SK-N-SH (cell line): ENCODE measurements around the gene JAK1. TPM values are rescaled to one million over a fixed set of nuclear protein-coding genes. Genes with fewer than 3 reads are reported as not detected.

Experiments
- CTCF ChIA-PET: fragments of 300-600, 350-600 bp; formaldehyde crosslinking; extraction: SDS; loops from one replicate; lab custom pipeline; 2021; lab: Yijun Ruan, JAX
- POLR2A ChIA-PET: fragments of 350-600 bp; sonication (Branson Sonifier 250); formaldehyde crosslinking; extraction: SDS; loops from one replicate; lab custom pipeline; 2020; ENCODE audit warnings: antibody characterized with exemption, inconsistent platforms; lab: Yijun Ruan, JAX
- DNase-seq: peaks from one replicate; pipeline ENCODE4 v3.0.0; 2012
- H2AFZ ChIP-seq: fragments of 200-600 bp; sonication (generic); 2 replicates; pipeline ENCODE4 v1.8.1; 2016; ENCODE audit warnings: antibody characterized with exemption, mild to moderate bottlenecking, low read depth
- H3F3A ChIP-seq: fragments of 200-600 bp; sonication (generic); replicated peaks from 2 replicates; pipeline ENCODE3; 2016; ENCODE audit warnings: antibody characterized with exemption, mild to moderate bottlenecking; ENCODE audit not compliant: insufficient read depth
- H3K27ac ChIP-seq, 2 experiments: fragments of 200-500 bp in 1 of 2; fragments of 200-600 bp in 1 of 2; sonication (Bioruptor generic) in 1 of 2; sonication (generic), shearing (Covaris generic) in 1 of 2; 2 replicates each; pipeline versions ENCODE4 v1.5.1 to v1.6.1; 2014 to 2016; ENCODE audit warnings: low read depth in 2 of 2, inconsistent platforms in 1 of 2, low read length in 1 of 2, mild to moderate bottlenecking in 1 of 2, mixed read lengths in 1 of 2
- H3K27me3 ChIP-seq: fragments of 200-600 bp; sonication (generic), shearing (Covaris generic); 2 replicates; pipeline ENCODE4 v1.6.1; 2016; ENCODE audit warnings: mixed run types; ENCODE audit not compliant: insufficient read depth
- H3K36me3 ChIP-seq, 2 experiments: fragments of 200-500 bp in 1 of 2; fragments of 200-600 bp in 1 of 2; sonication (Bioruptor generic) in 1 of 2; sonication (generic) in 1 of 2; replicated peaks in 1 of 2; 2 replicates each; pipeline versions ENCODE3 to v1.5.1; 2014 to 2016; ENCODE audit warnings: low read length in 1 of 2, mild to moderate bottlenecking in 1 of 2; ENCODE audit not compliant: insufficient read depth in 2 of 2, control insufficient read depth in 1 of 2
- H3K4me1 ChIP-seq, 2 experiments: fragments of 200-500 bp in 1 of 2; fragments of 200-600 bp in 1 of 2; sonication (Bioruptor generic) in 1 of 2; sonication (generic), shearing (Covaris generic) in 1 of 2; 2 replicates each; pipeline versions ENCODE4 v1.5.1 to v1.6.1; 2014 to 2016; ENCODE audit warnings: low read depth in 1 of 2, low read length in 1 of 2, mixed run types in 1 of 2; ENCODE audit not compliant: insufficient read depth in 2 of 2, control insufficient read depth in 1 of 2
- H3K4me2 ChIP-seq: fragments of 200-600 bp; sonication (generic), shearing (Covaris generic); 2 replicates; pipeline ENCODE4 v1.6.1; 2017; ENCODE audit warnings: mixed run types
- H3K4me3 ChIP-seq, 2 experiments: fragments of 200-500 bp in 1 of 2; fragments of 200-600 bp in 1 of 2; sonication (Bioruptor generic) in 1 of 2; sonication (generic), shearing (Covaris generic) in 1 of 2; 2 replicates each; pipeline versions ENCODE4 v1.5.1 to v1.8.1; 2014 to 2016; ENCODE audit warnings: low read depth in 2 of 2, inconsistent platforms in 1 of 2, low read length in 1 of 2, mild to moderate bottlenecking in 1 of 2, mixed read lengths in 1 of 2, moderate library complexity in 1 of 2
- H3K79me2 ChIP-seq: fragments of 200-600 bp; sonication (generic); 2 replicates; pipeline ENCODE4 v1.8.1; 2017; ENCODE audit warnings: mild to moderate bottlenecking; ENCODE audit not compliant: insufficient read depth
- H3K9ac ChIP-seq: fragments of 200-600 bp; sonication (generic); 2 replicates; pipeline ENCODE4 v1.6.1; 2017; ENCODE audit warnings: mixed run types
- H3K9me2 ChIP-seq: fragments of 200-600 bp; sonication (generic); 2 replicates; pipeline ENCODE4 v1.6.1; 2017; ENCODE audit warnings: mixed run types
- H3K9me3 ChIP-seq: fragments of 200-600 bp; sonication (generic); 2 replicates; pipeline ENCODE4 v1.6.1; 2017; ENCODE audit warnings: mixed run types, mild to moderate bottlenecking, moderate library complexity
- H4K20me1 ChIP-seq: fragments of 200-600 bp; sonication (generic); 2 replicates; pipeline ENCODE4 v1.6.1; 2017; ENCODE audit warnings: mild to moderate bottlenecking, mixed run types; ENCODE audit not compliant: insufficient read depth
- CHD2 ChIP-seq: fragments of 150-350 bp; IDR thresholded peaks from 2 replicates; pipeline ENCODE4 v1.6.1; 2018; ENCODE audit warnings: low read length; ENCODE audit not compliant: partially characterized antibody
- ELF1 ChIP-seq: IDR thresholded peaks from 2 replicates; pipeline ENCODE4 v1.4.0; 2012
- EZH2phosphoT487 ChIP-seq: fragments of 200-600 bp; sonication (generic); IDR thresholded peaks from 2 replicates; pipeline ENCODE4 v1.6.1; 2017; ENCODE audit warnings: low read depth, mixed run types, mild to moderate bottlenecking, antibody characterized with exemption, moderate library complexity, borderline replicate concordance
- FOSL2 ChIP-seq: IDR thresholded peaks from 2 replicates; pipeline ENCODE4 v1.4.0; 2012; ENCODE audit warnings: low read depth, mild to moderate bottlenecking, moderate library complexity, borderline replicate concordance
- IRF3 ChIP-seq: fragments of 150-350 bp; IDR thresholded peaks from 2 replicates; pipeline ENCODE4 v1.6.1; 2016; ENCODE audit warnings: mild to moderate bottlenecking, low read depth, low read length
- JUND ChIP-seq: IDR thresholded peaks from 2 replicates; pipeline ENCODE4 v1.4.0; 2012
- MEF2A ChIP-seq: IDR thresholded peaks from 2 replicates; pipeline ENCODE4 v1.4.0; 2012; ENCODE audit warnings: low read depth, borderline replicate concordance
- MXI1 ChIP-seq: IDR thresholded peaks from 2 replicates; pipeline ENCODE4 v1.6.1; 2012; ENCODE audit warnings: mild to moderate bottlenecking, low read depth, low read length, improper control_type of control experiment
- PBX3 ChIP-seq: IDR thresholded peaks from 2 replicates; pipeline ENCODE4; 2012
- POLR2AphosphoS5 ChIP-seq: IDR thresholded peaks from 2 replicates; pipeline ENCODE4 v1.6.1; 2012; ENCODE audit warnings: low read depth, low read length
- RCOR1 ChIP-seq: fragments of 150-350 bp; IDR thresholded peaks from 2 replicates; pipeline ENCODE4 v1.6.1; 2017; ENCODE audit warnings: antibody characterized with exemption, low read length
- RFX5 ChIP-seq: IDR thresholded peaks from 2 replicates; pipeline ENCODE4 v1.6.1; 2012; ENCODE audit warnings: mild to moderate bottlenecking, improper control_type of control experiment, low read length
- SIN3A ChIP-seq: IDR thresholded peaks from 2 replicates; pipeline ENCODE4 v1.6.1; 2012; ENCODE audit warnings: low read depth, mild to moderate bottlenecking, low read length, moderate library complexity, borderline replicate concordance
- TAF1 ChIP-seq: IDR thresholded peaks from 2 replicates; pipeline ENCODE4 v1.6.1; 2012; ENCODE audit warnings: low read depth, mild to moderate bottlenecking, low read length, moderate library complexity, borderline replicate concordance
- TCF12 ChIP-seq: IDR thresholded peaks from 2 replicates; pipeline ENCODE4 v1.4.0; 2012
- YY1 ChIP-seq: IDR thresholded peaks from 2 replicates; pipeline ENCODE4 v1.4.0; 2012; ENCODE audit warnings: low read depth, mild to moderate bottlenecking
- ZBTB33 ChIP-seq: IDR thresholded peaks from 2 replicates; pipeline ENCODE4 v1.4.0; 2012; ENCODE audit warnings: low read depth, borderline replicate concordance
- WGBS: methylation state at CpG from one replicate; pipeline ENCODE4 v1.1.6; 2017; ENCODE audit warnings: low lambda C conversion rate; 5-methylcytosine and 5-hydroxymethylcytosine counted together
- polyA plus RNA-seq, 3 experiments: library from polyadenylated mRNA; depleted of rRNA; stranded (reverse); fragments of >200 nt; gene quantifications; 2 replicates each; pipeline ENCODE4 v1.2.3, GENCODE V29; 2012
- TF ChIP-seq, protein P1 (sequence below): IDR thresholded peaks from 2 replicates; pipeline ENCODE4 v1.4.0; 2012; ENCODE audit warnings: low read depth, borderline replicate concordance
- TF ChIP-seq, protein P2 (sequence below): fragments of 150-350 bp; IDR thresholded peaks from 2 replicates; pipeline ENCODE4 v1.6.1; 2017; ENCODE audit warnings: antibody characterized with exemption, low read length, low read depth, borderline replicate concordance

Gene JAK1
- polyA plus RNA-seq, 1 of the 3 experiments (the other 2 are of a cell fraction) = 47.5 TPM

- TF ChIP-seq FOSL2 (no peak), ELF1 (no peak), RCOR1 (no peak), MXI1 (no peak)
- TF ChIP-seq, protein P1, sequence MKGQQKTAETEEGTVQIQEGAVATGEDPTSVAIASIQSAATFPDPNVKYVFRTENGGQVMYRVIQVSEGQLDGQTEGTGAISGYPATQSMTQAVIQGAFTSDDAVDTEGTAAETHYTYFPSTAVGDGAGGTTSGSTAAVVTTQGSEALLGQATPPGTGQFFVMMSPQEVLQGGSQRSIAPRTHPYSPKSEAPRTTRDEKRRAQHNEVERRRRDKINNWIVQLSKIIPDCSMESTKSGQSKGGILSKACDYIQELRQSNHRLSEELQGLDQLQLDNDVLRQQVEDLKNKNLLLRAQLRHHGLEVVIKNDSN = no peak
These were observed 54.2 kb downstream of the JAK1 start (continued) for GRCh38 chr1:64912191-64912590.

DNA sequence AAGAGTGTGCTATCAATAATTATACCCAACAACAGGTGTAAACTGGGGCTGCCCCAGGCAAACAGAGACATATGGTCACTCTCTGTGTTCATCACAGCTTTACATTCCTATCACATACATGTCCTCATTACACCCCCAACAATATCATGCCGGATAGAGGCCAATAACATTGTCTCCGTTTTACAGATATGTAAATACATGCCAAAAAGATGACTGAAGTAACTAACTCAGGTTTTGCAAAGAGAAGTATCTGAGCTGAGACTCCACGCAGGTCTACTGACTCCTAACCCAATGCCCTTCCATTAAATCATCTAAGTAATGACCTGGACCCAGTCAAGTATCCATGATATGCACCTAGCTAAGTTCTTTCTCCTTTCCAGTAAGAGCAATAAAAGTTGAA lies 55.0 kb downstream of the JAK1 start:
- Histone ChIP-seq H3K9me2 (no peaks in the 10 kb centered on the region), H3F3A (peaks cover 1% of the 10 kb centered on the region), H3K9ac (no peak overlapping the region), H3K4me1 (peaks cover 16 to 71% of the 10 kb centered on the region in 2 experiments; a peak in 3 of 4 replicates), H2AFZ (no peak overlapping the region), H3K4me2 (no peak overlapping the region), H3K4me3 (no peak overlapping the region), H3K27ac (no peak overlapping the region), H3K79me2 (peaks cover 97% of the 10 kb centered on the region), H3K36me3 (no peaks in the 10 kb centered on the region)
- ChIA-PET CTCF (no interaction called here), POLR2A (no interaction called here)
- WGBS = 72% methylated on average over 3 of the region's 3 CpGs
- TF ChIP-seq FOSL2 = no peak
- TF ChIP-seq ZBTB33 = no peak
- no peak for TF ChIP-seq EZH2phosphoT487
- TF ChIP-seq RCOR1 = no peak
- no peak for TF ChIP-seq SIN3A
- TF ChIP-seq MEF2A = no peak
- TF ChIP-seq, protein P2, sequence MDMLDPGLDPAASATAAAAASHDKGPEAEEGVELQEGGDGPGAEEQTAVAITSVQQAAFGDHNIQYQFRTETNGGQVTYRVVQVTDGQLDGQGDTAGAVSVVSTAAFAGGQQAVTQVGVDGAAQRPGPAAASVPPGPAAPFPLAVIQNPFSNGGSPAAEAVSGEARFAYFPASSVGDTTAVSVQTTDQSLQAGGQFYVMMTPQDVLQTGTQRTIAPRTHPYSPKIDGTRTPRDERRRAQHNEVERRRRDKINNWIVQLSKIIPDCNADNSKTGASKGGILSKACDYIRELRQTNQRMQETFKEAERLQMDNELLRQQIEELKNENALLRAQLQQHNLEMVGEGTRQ = no peak
- no peak for TF ChIP-seq TAF1
- TF ChIP-seq ELF1 = no peak
- no peak for TF ChIP-seq YY1
- TF ChIP-seq PBX3 = no peak
- no peak for TF ChIP-seq RFX5
- TF ChIP-seq IRF3 = no peak
- no peak for TF ChIP-seq CHD2
- TF ChIP-seq POLR2AphosphoS5 = no peak
- TF ChIP-seq JUND = no peak
- TF ChIP-seq TCF12 = no peak
- TF ChIP-seq, all 33 proteins: peak for 0
- Histone ChIP-seq H3K9me3 (no peaks in the 10 kb centered on the region), H4K20me1 (peaks cover 23% of the 10 kb centered on the region), H3K27me3 (no peaks in the 10 kb centered on the region)
- DNase-seq = no peak
